ENCODE measurements around the gene CYP4F22.
"Not testable (repeated sequence)": the region's sequence is repeated elsewhere in the genome, so short reads cannot be mapped to it uniquely, and the experiment has no call there.

Gene CYP4F22

DNA sequence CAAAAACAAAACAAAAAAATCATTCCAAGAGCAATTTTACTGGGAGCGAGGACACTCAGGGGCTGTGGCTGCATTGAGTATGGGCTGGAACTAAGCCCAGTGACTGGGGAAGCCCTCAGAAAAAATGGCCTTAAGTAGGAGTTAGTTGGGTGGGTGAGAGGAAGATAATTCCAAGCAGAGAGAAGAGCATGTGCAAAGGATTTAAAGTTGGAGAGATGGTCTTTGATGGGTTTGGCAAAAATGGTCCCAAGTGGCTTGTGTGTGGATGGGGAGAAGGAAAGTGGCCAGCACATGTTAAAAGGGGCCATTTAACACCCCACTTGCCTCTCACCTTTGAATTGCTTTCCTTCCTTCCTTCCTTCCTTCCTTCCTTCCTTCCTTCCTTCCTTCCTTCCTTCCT, 6.7 kb upstream of the CYP4F22 start:
- no peak overlapping the region for H3K4me3 ChIP-seq (ENCODE audit: low read length)
- H3K27ac ChIP-seq (ENCODE audit: low read length) = no peak overlapping the region
- H3K27me3 ChIP-seq (ENCODE audit: control insufficient read depth, insufficient read depth, low read length) = no peaks in the 10 kb centered on the region
- peaks cover 34% of the 10 kb centered on the region for H3K9me3 ChIP-seq (ENCODE audit: control insufficient read depth, low read depth, low read length)
- H3K9ac ChIP-seq (ENCODE audit: low read length) = no peak overlapping the region
- H3K36me3 ChIP-seq (ENCODE audit: control insufficient read depth, low read depth, low read length) = no peaks in the 10 kb centered on the region
- no peaks in the 10 kb centered on the region for H3K4me1 ChIP-seq (ENCODE audit: control insufficient read depth, low read depth, low read length)

DNA sequence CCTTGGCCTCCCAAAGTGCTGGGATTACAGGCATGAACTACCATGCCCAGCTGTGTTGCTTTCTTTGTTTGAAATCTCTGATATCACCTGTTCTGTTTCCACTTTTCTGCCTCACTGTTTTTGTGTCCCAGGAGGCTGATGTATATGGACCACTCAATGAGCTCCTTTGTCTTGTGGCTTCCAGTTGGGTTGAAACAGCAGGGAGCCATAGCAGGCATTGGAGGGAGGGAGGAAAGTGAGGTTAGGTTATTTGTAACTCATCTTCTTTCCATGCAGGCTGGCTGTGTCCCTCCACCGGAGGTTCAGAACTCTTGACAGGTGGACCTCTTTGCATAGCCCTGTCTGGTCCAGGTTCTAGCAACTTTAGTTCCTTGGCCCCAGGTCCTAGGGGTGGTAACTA, 6.1 kb upstream of the CYP4F22 start:
- Histone ChIP-seq H3K4me1 (ENCODE audit: control insufficient read depth, low read depth, low read length) (no peaks in the 10 kb centered on the region), H3K36me3 (ENCODE audit: control insufficient read depth, low read depth, low read length) (no peaks in the 10 kb centered on the region), H3K9ac (ENCODE audit: low read length) (no peak overlapping the region), H3K9me3 (ENCODE audit: control insufficient read depth, low read depth, low read length) (peaks cover 38% of the 10 kb centered on the region), H3K27ac (ENCODE audit: low read length) (no peak overlapping the region), H3K27me3 (ENCODE audit: control insufficient read depth, insufficient read depth, low read length) (no peaks in the 10 kb centered on the region), H3K4me3 (ENCODE audit: low read length) (no peak overlapping the region)

DNA sequence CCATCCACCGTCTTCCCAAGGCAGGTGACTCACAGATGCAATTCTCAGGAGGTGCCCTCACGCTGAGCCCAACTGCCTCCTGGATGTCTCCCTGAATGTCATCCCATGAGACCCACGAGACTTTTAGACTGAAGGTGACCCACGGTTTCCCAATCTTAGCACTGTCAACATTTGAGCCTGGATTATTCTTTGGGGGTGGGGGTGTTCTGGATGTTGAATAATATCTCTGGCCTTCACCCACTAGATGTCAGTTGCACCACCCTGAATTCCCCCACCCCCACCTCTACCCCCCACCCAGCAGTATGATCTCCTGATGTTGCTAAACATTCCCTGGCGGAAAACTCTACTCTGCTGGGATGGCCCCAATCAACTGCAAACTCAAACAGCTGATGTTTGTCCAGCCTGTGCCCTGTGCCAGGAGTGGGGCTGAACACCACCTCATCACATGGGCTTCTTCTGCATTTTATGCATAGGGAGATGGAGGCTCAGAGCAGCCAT, 2.2 kb upstream of the CYP4F22 start:
- H3K4me3 ChIP-seq (ENCODE audit: low read length) = no peak overlapping the region
- peaks cover 32% of the 10 kb centered on the region for H3K9me3 ChIP-seq (ENCODE audit: control insufficient read depth, low read depth, low read length)
- H3K27ac ChIP-seq (ENCODE audit: low read length) = no peak overlapping the region
- H3K36me3 ChIP-seq (ENCODE audit: control insufficient read depth, low read depth, low read length) = no peaks in the 10 kb centered on the region
- no peaks in the 10 kb centered on the region for H3K4me1 ChIP-seq (ENCODE audit: control insufficient read depth, low read depth, low read length)
- H3K27me3 ChIP-seq (ENCODE audit: control insufficient read depth, insufficient read depth, low read length) = no peaks in the 10 kb centered on the region
- H3K9ac ChIP-seq (ENCODE audit: low read length) = no peak overlapping the region

DNA sequence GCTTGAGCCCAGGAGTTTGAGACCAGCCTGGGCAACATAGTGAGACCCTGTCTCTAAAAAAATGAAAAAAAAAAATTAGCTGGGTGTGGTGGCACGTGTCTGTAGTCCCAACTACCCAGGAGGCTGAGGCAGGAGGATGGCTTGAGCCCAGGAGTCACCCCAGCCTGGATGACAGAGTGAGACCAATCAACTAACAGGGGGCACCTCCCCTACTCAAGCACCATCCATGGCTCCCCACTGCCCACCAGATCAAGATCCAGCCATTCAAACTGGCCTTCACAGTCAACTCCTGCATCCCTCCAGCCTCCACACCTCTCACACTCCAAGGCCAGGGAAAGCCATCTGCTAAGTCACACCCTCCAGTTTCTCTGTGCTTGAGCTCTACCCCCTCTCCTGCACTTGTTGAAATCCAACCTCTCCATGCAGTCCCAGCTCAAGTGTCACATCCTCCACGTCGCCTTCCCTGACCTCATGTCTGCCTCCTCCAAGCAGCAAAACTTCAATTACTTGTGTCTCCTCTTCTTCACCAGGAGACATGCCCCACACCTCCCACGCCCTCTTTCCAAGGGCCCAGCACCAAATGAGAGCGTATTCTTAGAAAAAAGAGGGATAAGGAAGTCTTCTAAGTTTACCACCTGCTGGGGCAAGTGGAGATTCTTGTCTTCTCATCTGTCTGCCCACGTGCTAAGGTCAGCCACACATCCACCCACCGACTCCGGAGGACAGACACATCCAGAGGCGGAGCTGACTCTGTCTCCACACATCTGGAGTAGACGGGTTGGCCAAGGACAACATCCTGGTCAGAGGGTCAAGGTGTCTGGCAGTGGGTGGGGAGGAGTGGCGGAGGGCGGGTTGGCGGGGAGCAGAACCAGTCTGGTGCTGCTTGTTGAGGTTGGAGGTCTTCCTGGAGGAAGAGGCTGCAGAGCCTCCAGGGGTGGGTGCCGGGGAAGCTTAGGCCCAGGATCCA, 974 bp upstream of the CYP4F22 start:
- Histone ChIP-seq H3K4me1 (ENCODE audit: control insufficient read depth, low read depth, low read length) (no peaks in the 10 kb centered on the region), H3K27ac (ENCODE audit: low read length) (no peak overlapping the region), H3K9ac (ENCODE audit: low read length) (no peak overlapping the region), H3K27me3 (ENCODE audit: control insufficient read depth, insufficient read depth, low read length) (no peaks in the 10 kb centered on the region), H3K36me3 (ENCODE audit: control insufficient read depth, low read depth, low read length) (no peaks in the 10 kb centered on the region), H3K4me3 (ENCODE audit: low read length) (no peak overlapping the region), H3K9me3 (ENCODE audit: control insufficient read depth, low read depth, low read length) (peaks cover 35% of the 10 kb centered on the region)

DNA sequence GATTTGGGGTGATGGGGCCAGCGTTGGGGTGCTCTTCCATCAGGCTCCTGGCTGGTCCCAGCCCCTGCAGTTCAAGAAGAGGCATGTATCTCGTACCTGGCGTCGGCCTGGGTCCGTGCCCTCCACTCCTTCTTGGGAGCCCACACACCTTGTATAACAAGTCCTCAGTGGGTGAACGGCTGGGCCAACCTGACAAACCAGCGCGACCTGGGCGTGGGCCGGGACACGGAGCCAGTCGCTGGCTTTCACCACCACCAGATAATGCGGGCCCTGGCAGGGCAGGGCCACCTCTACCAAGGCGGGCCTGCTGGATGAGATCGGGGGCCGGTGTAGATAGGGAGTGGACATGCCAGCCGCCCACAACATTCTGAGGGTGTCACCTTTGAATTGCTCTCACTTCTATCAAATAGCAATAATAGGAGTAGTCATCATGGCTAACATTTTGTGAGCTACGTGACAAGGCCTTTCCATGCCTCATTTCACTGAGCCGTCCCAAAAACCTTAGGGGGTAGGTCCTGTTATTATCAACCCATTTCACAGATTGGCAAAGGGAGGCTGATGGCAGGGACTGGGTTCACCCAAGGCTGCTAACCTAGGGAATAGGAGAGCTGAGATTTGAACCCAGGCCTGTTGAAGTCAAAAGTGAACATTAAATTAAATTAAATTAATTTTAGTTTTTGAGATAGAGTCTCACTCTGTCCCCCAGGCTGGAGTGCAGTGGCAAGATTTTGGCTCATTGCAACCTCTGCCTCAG, 3.5 kb downstream of the CYP4F22 start:
- no peak overlapping the region for H3K27ac ChIP-seq (ENCODE audit: low read length)
- no peaks in the 10 kb centered on the region for H3K36me3 ChIP-seq (ENCODE audit: control insufficient read depth, low read depth, low read length)
- no peak overlapping the region for H3K9ac ChIP-seq (ENCODE audit: low read length)
- no peak overlapping the region for H3K4me3 ChIP-seq (ENCODE audit: low read length)
- no peaks in the 10 kb centered on the region for H3K27me3 ChIP-seq (ENCODE audit: control insufficient read depth, insufficient read depth, low read length)
- H3K9me3 ChIP-seq (ENCODE audit: control insufficient read depth, low read depth, low read length) = peaks cover 33% of the 10 kb centered on the region
- no peaks in the 10 kb centered on the region for H3K4me1 ChIP-seq (ENCODE audit: control insufficient read depth, low read depth, low read length)

DNA sequence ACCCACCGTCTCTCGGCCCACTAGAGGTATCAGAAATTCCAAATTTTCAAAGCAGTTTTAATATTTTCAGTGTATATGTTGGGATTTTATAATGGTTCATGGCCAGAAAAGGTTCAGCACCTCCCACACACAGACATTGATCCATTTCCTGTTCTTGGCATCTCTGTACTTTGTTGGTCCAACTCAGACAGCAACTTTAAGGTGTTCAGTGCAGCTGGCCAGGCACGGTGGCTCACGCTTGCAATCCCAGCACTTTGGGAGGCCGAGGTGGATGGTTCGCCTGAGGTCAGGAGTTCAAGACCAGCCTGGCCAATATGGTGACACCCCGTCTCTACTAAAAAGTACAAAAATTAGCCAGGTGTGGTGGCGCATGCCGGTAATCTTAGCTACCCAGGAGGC, 6.9 kb downstream of the CYP4F22 start:
- H3K9me3 ChIP-seq (ENCODE audit: control insufficient read depth, low read depth, low read length) = peaks cover 41% of the 10 kb centered on the region
- not testable (repeated sequence) for H3K27me3 ChIP-seq (ENCODE audit: control insufficient read depth, insufficient read depth, low read length); H3K9ac ChIP-seq (ENCODE audit: low read length); H3K4me1 ChIP-seq (ENCODE audit: control insufficient read depth, low read depth, low read length); H3K4me3 ChIP-seq (ENCODE audit: low read length); H3K27ac ChIP-seq (ENCODE audit: low read length); H3K36me3 ChIP-seq (ENCODE audit: control insufficient read depth, low read depth, low read length)

DNA sequence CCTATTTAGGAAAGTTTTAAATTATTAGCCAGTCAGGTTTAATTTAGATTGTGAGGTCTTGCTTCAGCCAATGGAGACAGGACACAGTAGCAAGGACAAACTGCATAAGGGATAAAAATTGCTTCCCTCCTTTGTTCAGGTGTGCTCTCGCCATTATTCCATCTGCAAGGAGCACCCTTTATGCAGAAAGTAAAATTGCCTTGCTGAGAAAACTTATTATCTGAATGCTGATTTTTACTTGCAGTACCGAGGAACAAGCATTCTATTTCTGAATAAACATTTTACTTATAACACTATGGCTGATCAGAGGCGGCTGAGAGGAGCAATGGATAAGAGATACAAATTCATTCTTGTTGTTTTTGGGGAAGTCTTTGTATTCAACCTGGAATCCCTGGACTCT, 8.0 kb downstream of the CYP4F22 start:
- Histone ChIP-seq H3K27ac (ENCODE audit: low read length) (no peak overlapping the region), H3K27me3 (ENCODE audit: control insufficient read depth, insufficient read depth, low read length) (no peaks in the 10 kb centered on the region), H3K9me3 (ENCODE audit: control insufficient read depth, low read depth, low read length) (peaks cover 43% of the 10 kb centered on the region), H3K9ac (ENCODE audit: low read length) (no peak overlapping the region), H3K4me1 (ENCODE audit: control insufficient read depth, low read depth, low read length) (no peaks in the 10 kb centered on the region), H3K4me3 (ENCODE audit: low read length) (no peak overlapping the region), H3K36me3 (ENCODE audit: control insufficient read depth, low read depth, low read length) (no peaks in the 10 kb centered on the region)

DNA sequence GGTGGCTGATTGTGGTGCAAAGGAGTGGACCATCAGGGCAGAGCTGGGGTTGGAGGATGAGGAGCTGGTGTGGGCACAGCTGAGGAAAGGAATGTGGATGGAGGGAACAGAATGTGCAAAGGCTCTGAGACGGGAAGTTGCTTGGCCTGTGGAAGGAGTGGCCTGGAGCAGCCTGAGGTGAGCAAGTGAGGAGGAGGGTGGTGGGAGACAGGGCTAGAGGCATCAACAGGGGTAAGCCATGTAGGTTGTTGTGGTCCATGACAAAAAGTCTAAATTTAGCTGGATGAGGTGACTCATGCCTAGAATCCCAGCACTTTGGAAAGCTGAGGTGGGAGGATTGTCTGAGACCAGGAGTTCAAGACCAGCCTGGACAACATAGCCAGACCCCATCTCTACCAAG, 9.5 kb downstream of the CYP4F22 start:
- H3K36me3 ChIP-seq (ENCODE audit: control insufficient read depth, low read depth, low read length) = no peaks in the 10 kb centered on the region
- H3K4me3 ChIP-seq (ENCODE audit: low read length) = no peak overlapping the region
- no peaks in the 10 kb centered on the region for H3K4me1 ChIP-seq (ENCODE audit: control insufficient read depth, low read depth, low read length)
- H3K27me3 ChIP-seq (ENCODE audit: control insufficient read depth, insufficient read depth, low read length) = no peaks in the 10 kb centered on the region
- H3K9me3 ChIP-seq (ENCODE audit: control insufficient read depth, low read depth, low read length) = peaks cover 45% of the 10 kb centered on the region
- H3K27ac ChIP-seq (ENCODE audit: low read length) = no peak overlapping the region
- no peak overlapping the region for H3K9ac ChIP-seq (ENCODE audit: low read length)

DNA sequence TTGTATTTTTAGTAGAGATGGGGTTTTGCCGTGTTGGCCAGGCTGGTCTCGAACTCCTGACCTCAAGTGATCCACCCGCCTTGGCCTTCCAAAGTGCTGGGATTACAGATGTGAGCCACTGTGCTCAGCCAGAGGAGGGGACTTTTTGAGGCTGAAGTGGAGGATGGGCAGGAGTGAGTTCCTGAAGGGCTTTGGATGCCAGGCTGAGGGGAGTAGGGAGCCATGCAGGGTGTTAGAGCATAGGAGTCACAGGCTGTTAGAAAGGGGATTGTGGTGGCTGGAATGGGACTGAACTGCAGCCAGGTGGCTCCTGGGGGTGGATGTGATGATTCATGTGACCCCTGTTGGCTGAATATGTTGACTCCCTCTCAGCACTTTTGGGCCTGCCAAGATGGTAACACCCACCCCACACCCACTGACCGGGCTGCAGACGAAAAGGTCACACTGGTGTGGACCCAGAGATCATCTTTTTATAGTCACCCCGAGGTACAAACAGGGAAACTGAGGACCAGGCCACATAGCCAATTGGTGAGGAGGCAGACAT, 11.2 kb downstream of the CYP4F22 start:
- Histone ChIP-seq H3K9ac (ENCODE audit: low read length) (no peak overlapping the region), H3K27ac (ENCODE audit: low read length) (no peak overlapping the region), H3K4me3 (ENCODE audit: low read length) (no peak overlapping the region), H3K36me3 (ENCODE audit: control insufficient read depth, low read depth, low read length) (no peaks in the 10 kb centered on the region), H3K4me1 (ENCODE audit: control insufficient read depth, low read depth, low read length) (no peaks in the 10 kb centered on the region), H3K9me3 (ENCODE audit: control insufficient read depth, low read depth, low read length) (peaks cover 46% of the 10 kb centered on the region), H3K27me3 (ENCODE audit: control insufficient read depth, insufficient read depth, low read length) (no peaks in the 10 kb centered on the region)

DNA sequence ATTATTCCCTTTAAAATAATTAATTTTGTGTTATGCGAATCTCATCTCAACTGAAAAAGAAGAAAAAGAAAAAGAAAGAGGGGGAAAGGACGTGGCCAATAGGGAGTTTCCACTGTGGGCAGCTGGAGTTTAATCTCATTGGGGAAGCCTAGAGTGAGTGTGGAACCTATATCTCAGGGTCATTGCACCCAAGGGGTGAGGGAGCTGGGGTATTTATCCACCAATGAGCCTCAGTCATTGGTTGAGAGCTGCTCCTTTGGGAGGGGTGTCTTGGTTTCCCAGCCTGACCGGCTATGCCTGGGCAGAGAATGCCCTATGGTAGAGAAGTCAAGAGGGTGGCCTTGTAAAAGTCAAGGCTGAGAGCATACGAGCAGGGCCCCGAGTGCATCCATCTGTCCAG, 16.5 kb downstream of the CYP4F22 start:
- no peaks in the 10 kb centered on the region for H3K27me3 ChIP-seq (ENCODE audit: control insufficient read depth, insufficient read depth, low read length)
- no peak overlapping the region for H3K27ac ChIP-seq (ENCODE audit: low read length)
- peaks cover 32% of the 10 kb centered on the region for H3K9me3 ChIP-seq (ENCODE audit: control insufficient read depth, low read depth, low read length)
- H3K9ac ChIP-seq (ENCODE audit: low read length) = no peak overlapping the region
- no peaks in the 10 kb centered on the region for H3K36me3 ChIP-seq (ENCODE audit: control insufficient read depth, low read depth, low read length)
- no peak overlapping the region for H3K4me3 ChIP-seq (ENCODE audit: low read length)
- no peaks in the 10 kb centered on the region for H3K4me1 ChIP-seq (ENCODE audit: control insufficient read depth, low read depth, low read length)

DNA sequence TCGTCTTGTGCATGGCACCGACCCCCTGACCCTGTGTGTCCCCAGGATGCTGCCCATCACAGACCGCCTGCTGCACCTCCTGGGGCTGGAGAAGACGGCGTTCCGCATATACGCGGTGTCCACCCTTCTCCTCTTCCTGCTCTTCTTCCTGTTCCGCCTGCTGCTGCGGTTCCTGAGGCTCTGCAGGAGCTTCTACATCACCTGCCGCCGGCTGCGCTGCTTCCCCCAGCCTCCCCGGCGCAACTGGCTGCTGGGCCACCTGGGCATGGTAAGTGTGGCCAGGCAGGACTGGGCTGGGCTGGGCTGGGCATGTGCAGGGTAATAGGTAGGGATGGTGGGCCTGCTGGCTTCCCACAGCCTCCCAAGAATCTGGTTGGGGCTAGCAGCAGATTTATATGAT, 17.0 kb downstream of the CYP4F22 start:
- Histone ChIP-seq H3K4me1 (ENCODE audit: control insufficient read depth, low read depth, low read length) (no peaks in the 10 kb centered on the region), H3K4me3 (ENCODE audit: low read length) (no peak overlapping the region), H3K27ac (ENCODE audit: low read length) (no peak overlapping the region), H3K36me3 (ENCODE audit: control insufficient read depth, low read depth, low read length) (no peaks in the 10 kb centered on the region), H3K9ac (ENCODE audit: low read length) (no peak overlapping the region), H3K9me3 (ENCODE audit: control insufficient read depth, low read depth, low read length) (peaks cover 36% of the 10 kb centered on the region), H3K27me3 (ENCODE audit: control insufficient read depth, insufficient read depth, low read length) (no peaks in the 10 kb centered on the region)
